Lower leg skin (tissue), 4 donors: ENCODE data around the gene RNPEP. TPM values are rescaled to one million over a fixed set of nuclear protein-coding genes. Genes with fewer than 3 reads are reported as not detected.
A peak's percentile ranks its signal among the peaks of the same experiment; 100 is the strongest.

Source experiments
- DNase-seq, 2 donors: peaks; one replicate each; pipeline ENCODE4 v3.0.0-alpha.2; 2019; ENCODE audit warnings: low spot score in 2 of 2
- H3K4me3 ChIP-seq: fragments of 200-600 bp; sonication (generic); 2 replicates; pipeline ENCODE4 v1.5.1; 2017; ENCODE audit warnings: mild to moderate bottlenecking, low read depth; ENCODE audit not compliant: poor library complexity, severe bottlenecking
- POLR2A ChIP-seq, 2 donors: fragments of 450-650 bp; IDR thresholded peaks; one replicate each; pipeline ENCODE4 v1.6.1; 2016 to 2017; ENCODE audit warnings: antibody characterized with exemption in 2 of 2, mild to moderate bottlenecking in 1 of 2, moderate library complexity in 1 of 2
- WGBS, 2 donors: methylation state at CpG; one replicate each; pipeline ENCODE4 v1.1.5; 2018; 5-methylcytosine and 5-hydroxymethylcytosine counted together
- intact Hi-C: fragments of 100-400 bp; cut with DNase I; formaldehyde crosslinking; loops from one replicate; pipeline ENCODE4 v1.15.0; 2023; ENCODE audit warnings: low total_unique reads
- total RNA-seq, 4 donors: library from RNA; depleted of rRNA; stranded (reverse); fragments of >200 nt; gene quantifications; one replicate each; pipeline ENCODE4 v1.1.0, GENCODE V29; 2016
- TF ChIP-seq, protein P1 (sequence below), 3 donors: fragments of 450-650 bp; IDR thresholded peaks; one replicate each; pipeline ENCODE4 v1.5.1; 2016; ENCODE audit warnings: antibody characterized with exemption in 3 of 3, mild to moderate bottlenecking in 3 of 3, moderate library complexity in 2 of 3

Gene RNPEP
- total RNA-seq, 4 donors from 2014 or later: 46.2 to 111 (median 85.3) TPM

DNA sequence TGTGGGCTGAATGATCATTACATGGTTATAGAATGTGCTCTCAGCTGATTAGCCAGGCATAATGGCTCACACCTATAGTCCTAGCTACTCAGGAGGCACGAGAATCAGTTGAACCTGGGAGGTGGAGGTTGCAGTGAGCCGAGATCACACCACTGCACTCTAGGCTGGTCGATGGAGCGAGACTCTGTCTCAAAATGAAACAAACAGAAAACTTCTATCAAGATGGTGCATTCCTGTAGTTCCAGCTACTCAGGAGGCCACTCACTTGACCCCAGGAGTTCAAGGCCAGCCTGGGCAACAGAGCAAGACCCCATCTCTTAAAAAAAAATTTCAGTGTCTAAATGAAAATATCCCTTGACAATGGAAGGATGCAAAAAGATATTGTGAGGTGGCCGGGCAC is 16.3 kb upstream of the RNPEP start:
- no peak for DNase-seq
- H3K4me3 ChIP-seq: no peak overlapping the region
- WGBS, 2 donors: 92 to 93% methylated on average over 5 of the region's 5 CpGs
- no peak for TF ChIP-seq POLR2A (IDR thresholded peaks at IDR 0.05)
- TF ChIP-seq, protein P1, sequence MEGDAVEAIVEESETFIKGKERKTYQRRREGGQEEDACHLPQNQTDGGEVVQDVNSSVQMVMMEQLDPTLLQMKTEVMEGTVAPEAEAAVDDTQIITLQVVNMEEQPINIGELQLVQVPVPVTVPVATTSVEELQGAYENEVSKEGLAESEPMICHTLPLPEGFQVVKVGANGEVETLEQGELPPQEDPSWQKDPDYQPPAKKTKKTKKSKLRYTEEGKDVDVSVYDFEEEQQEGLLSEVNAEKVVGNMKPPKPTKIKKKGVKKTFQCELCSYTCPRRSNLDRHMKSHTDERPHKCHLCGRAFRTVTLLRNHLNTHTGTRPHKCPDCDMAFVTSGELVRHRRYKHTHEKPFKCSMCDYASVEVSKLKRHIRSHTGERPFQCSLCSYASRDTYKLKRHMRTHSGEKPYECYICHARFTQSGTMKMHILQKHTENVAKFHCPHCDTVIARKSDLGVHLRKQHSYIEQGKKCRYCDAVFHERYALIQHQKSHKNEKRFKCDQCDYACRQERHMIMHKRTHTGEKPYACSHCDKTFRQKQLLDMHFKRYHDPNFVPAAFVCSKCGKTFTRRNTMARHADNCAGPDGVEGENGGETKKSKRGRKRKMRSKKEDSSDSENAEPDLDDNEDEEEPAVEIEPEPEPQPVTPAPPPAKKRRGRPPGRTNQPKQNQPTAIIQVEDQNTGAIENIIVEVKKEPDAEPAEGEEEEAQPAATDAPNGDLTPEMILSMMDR (IDR thresholded peaks at IDR 0.05): no peak
- intact Hi-C loops: no loop called here

DNA sequence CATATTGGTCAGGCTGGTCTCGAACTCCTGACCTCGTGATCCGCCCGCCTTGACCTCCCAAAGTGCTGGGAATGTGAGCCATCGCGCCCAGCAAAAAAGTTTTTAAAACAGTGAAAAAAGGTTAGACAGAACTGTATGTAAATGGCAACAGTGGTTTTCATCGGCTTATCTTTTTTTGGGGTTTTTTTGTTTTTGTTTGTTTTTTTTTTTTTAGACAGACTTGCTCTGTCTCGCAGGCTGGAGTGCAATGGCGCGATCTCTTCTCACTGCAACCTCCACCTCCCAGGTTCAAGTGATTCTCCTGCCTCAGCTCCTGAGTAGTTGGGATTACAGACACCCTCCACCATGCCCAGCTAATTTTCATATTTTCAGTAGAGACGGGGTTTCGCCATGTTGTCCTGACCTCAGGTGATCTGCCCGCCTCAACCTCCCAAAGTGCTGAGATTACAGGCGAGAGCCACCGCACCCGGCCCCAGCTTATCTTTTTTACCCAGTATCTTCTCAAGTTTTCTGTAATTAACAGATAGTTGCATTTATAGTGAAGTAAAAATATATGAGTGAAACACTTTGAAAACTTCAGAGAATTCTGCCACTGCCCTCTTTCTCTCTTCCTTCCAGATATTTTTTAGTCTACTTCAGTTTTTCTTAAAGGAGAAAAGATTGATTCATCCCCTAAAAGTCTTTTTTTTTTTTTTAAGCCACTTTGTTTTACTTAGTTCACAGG is 14.1 kb upstream of the RNPEP start:
- H3K4me3 ChIP-seq: no peak overlapping the region
- WGBS, 2 donors: 88% methylated on average over 16 of the region's 16 CpGs
- no peak for TF ChIP-seq POLR2A (IDR thresholded peaks at IDR 0.05)
- TF ChIP-seq, protein P1 (IDR thresholded peaks at IDR 0.05): no peak
- intact Hi-C loops: loop anchor here (1.0 kb wide), 1 partner anchor 36 kb away; no protein-coding TSS in a partner anchor
- no peak for DNase-seq

DNA sequence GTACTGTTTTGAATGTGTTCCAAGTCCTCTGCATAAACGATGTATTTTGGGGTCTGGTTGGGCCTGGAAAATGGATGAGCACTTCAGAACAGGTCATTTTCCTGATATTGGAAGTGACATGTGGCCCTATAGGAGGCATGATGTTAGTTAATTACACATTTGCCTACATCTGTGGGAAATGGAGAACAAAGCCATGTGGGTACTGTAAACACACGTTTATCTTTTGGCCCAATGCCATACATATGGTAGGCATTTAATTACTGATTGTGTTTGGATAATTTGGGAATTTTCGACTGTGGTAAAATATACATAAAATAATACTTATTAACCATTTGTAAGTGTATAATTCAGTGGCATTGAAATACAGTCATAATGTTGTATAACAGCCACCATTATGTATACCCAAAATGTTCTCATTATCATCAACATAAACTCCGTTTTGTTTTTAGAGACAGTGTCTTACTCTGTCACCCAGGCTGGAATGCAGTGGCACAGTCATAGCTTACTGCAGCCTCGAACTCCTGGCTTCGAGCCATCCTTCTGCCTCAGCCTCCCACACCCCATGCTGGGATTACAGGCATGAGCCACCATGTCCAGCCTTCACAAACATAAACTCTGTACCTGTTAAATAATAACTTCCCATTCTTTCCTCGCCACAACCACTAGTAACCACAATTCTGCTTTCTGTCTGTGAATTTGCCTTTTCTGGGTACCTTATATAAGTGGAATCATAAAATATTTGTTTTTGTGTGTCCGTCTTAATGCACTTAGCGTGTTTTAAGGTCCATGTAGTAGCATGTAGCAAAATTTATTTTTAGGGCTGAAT is 11.9 kb upstream of the RNPEP start:
- WGBS, 2 donors: 57% methylated on average over 9 of the region's 9 CpGs

DNA sequence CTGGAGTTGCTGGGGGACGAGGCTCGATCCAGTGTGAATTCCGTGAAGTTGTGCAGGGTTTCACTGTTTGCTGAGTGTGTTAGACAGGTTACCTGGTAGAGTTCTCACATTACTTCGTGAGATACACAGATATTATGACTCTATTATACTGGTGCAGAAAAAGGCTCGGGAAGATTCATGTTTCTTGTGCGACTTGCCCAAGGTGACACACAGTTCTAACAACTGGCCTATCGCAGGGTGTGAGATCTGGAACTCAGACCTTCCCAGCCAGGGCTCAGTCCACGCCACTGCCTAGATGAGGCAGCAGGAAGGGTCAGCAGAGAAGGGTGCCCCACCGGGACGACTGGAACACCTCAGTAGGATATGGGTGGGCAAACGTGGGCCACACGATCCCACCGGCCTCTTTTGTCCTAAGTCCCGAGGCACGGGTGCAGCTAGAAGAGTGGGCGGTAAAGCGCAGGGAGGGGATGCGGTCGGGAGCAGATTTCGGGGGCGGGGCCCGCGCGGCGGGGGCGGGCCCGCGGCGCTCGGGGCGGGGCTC is 296 bp upstream of the RNPEP start:
- peak; percentile 63 to 92 for DNase-seq
- no peak for TF ChIP-seq POLR2A (IDR thresholded peaks at IDR 0.05)
- TF ChIP-seq, protein P1 (IDR thresholded peaks at IDR 0.05): no peak
- intact Hi-C loops: no loop called here
- H3K4me3 ChIP-seq: peak overlapping the region; percentile 94
- 14 to 16% methylated on average over 10 to 18 of the region's 31 CpGs for WGBS, 2 donors

More for the DNA sequence above, 11.9 kb upstream of the RNPEP start:
- TF ChIP-seq, protein P1 (IDR thresholded peaks at IDR 0.05): no peak
- TF ChIP-seq POLR2A (IDR thresholded peaks at IDR 0.05): no peak
- DNase-seq: no peak
- intact Hi-C loops: loop anchor here (5.0 kb wide), 1 partner anchor 78 kb away; no protein-coding TSS in a partner anchor
- H3K4me3 ChIP-seq: no peak overlapping the region

DNA sequence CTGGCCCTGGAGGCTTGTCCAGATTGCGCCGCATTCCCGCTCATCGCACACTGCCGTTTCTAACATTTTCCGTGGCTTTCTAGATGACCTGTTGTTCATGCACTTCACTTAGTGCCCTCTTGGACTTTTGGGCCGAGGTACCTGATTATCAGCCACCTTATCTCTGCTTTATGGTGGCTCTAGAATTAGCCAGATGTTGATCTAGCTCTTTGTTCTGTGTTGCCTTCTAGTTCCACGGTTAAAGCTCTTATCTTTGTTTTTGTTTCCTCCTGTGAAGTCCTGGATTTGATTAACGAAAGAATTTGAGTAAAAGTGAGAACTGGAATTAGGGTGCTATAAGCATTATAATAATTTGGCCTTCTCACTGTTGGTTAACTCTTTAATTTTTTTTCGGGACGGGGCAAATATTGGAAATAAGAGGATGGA is 945 bp downstream of the RNPEP start:
- TF ChIP-seq POLR2A (IDR thresholded peaks at IDR 0.05): no peak
- TF ChIP-seq, protein P1 (IDR thresholded peaks at IDR 0.05): no peak
- DNase-seq: no peak
- intact Hi-C loops: no loop called here
- WGBS, 2 donors: 5% methylated on average over 11 of the region's 11 CpGs
- peak overlapping the region; percentile 94 for H3K4me3 ChIP-seq
